Kidney epithelial cell (primary cell): Measurements from ENCODE around the gene TYK2. TPM values are rescaled to one million over a fixed set of nuclear protein-coding genes. Genes with fewer than 3 reads are reported as not detected.
A peak's percentile ranks its signal among the peaks of the same experiment; 100 is the strongest.

Experiments used
- DNase-seq: peaks from one replicate; pipeline ENCODE4 v3.0.0-alpha.2; 2010; ENCODE audit warnings: low read depth
- H3K27me3 ChIP-seq: 2 replicates; pipeline ENCODE4 v1.6.0; 2011; ENCODE audit warnings: low read length; ENCODE audit not compliant: control insufficient read depth, insufficient read depth
- H3K36me3 ChIP-seq: 2 replicates; pipeline ENCODE4 v1.5.1; 2011; ENCODE audit warnings: low read length; ENCODE audit not compliant: control insufficient read depth, insufficient read depth
- H3K4me3 ChIP-seq: 2 replicates; pipeline ENCODE4 v1.5.1; 2011; ENCODE audit warnings: low read depth, mild to moderate bottlenecking, control low read depth, low read length
- CTCF ChIP-seq: IDR thresholded peaks from 2 replicates; pipeline ENCODE4 v1.5.1; 2011; ENCODE audit warnings: mild to moderate bottlenecking, moderate library complexity, low read length, control low read depth, inconsistent platforms; ENCODE audit not compliant: insufficient read depth, poor library complexity, severe bottlenecking
- total RNA-seq: library from RNA; depleted of rRNA; stranded (reverse); fragments of >200 nt; gene quantifications from 2 replicates; pipeline ENCODE4 v1.2.3, GENCODE V29; 2015

Gene TYK2
- total RNA-seq, 1 donor from 2014 or later, result 64.8 TPM

GRCh38 chr19:10421240-10422045 is 41.1 kb upstream of the TYK2 start:
- no peak for TF ChIP-seq CTCF
- Histone ChIP-seq H3K27me3 (peaks cover 80% of the 10 kb centered on the region), H3K4me3 (no peak overlapping the region), H3K36me3 (no peaks in the 10 kb centered on the region)
- DNase-seq, result no peak

- TF ChIP-seq CTCF, result peak; percentile 57
- no peak for DNase-seq
These were observed 40.3 kb upstream of the TYK2 start, which contains the start of gene PDE4A for GRCh38 chr19:10420444-10421239. TSS of gene PDE4A (plus strand) at chr19:10420538. CDS start at chr19:10420765, 227 bp downstream.

GRCh38 chr19:10419646-10420443 is 39.5 kb upstream of the TYK2 start:
- Histone ChIP-seq H3K4me3 (peak overlapping the region; percentile 28), H3K27me3 (peaks cover 80% of the 10 kb centered on the region), H3K36me3 (no peaks in the 10 kb centered on the region)
- no peak for TF ChIP-seq CTCF
- no peak for DNase-seq

More at GRCh38 chr19:10420444-10421239, 40.3 kb upstream of the TYK2 start, which contains the start of gene PDE4A:
- peaks cover 86% of the 10 kb centered on the region for H3K27me3 ChIP-seq
- no peaks in the 10 kb centered on the region for H3K36me3 ChIP-seq
- H3K4me3 ChIP-seq, result peak within 1 kb of the TSS; percentile 28

- no peak for DNase-seq
- TF ChIP-seq CTCF, result no peak
- no peak overlapping the region for H3K4me3 ChIP-seq
- no peaks in the 10 kb centered on the region for H3K36me3 ChIP-seq
- peaks cover 73% of the 10 kb centered on the region for H3K27me3 ChIP-seq
These were observed 38.9 kb upstream of the TYK2 start for GRCh38 chr19:10419200-10419645.

- H3K27me3 ChIP-seq, result peaks cover 70% of the 10 kb centered on the region
- TF ChIP-seq CTCF, result peak; percentile 18
- H3K4me3 ChIP-seq, result no peak overlapping the region
- DNase-seq, result no peak
- H3K36me3 ChIP-seq, result no peaks in the 10 kb centered on the region
These were observed 38.3 kb upstream of the TYK2 start for GRCh38 chr19:10418485-10419199.
